ENCODE results near the gene EIF3D. TPM values are rescaled to one million over a fixed set of nuclear protein-coding genes. Genes with fewer than 3 reads are reported as not detected.
"Not testable (repeated sequence)": the region's sequence is repeated elsewhere in the genome, so short reads cannot be mapped to it uniquely, and the experiment has no call there.

EIF3D gene
- total RNA-seq, 1 donor from 2014 or later: 164 TPM

- peaks cover 28% of the 10 kb centered on the region for H3K27me3 Mint-ChIP-seq
- no peak for TF ChIP-seq CTCF (IDR thresholded peaks at IDR 0.05; ENCODE audit: unreplicated experiment)
- H3K27ac Mint-ChIP-seq: no peak overlapping the region
- H3K9me3 Mint-ChIP-seq (ENCODE audit: low read depth): no peaks in the 10 kb centered on the region
- no peak overlapping the region for H3K4me3 Mint-ChIP-seq (ENCODE audit: low read depth)
- no peak for DNase-seq (ENCODE audit: low spot score, unreplicated experiment)
- peaks cover 1% of the 10 kb centered on the region for H3K4me1 Mint-ChIP-seq (ENCODE audit: low read depth)
- no peaks in the 10 kb centered on the region for H3K36me3 Mint-ChIP-seq (ENCODE audit: insufficient read depth)
These were observed 15.2 kb upstream of the EIF3D start for GRCh38 chr22:36544107-36544620.

- Mint-ChIP-seq H3K27ac (no peak overlapping the region), H3K4me3 (ENCODE audit: low read depth) (no peak overlapping the region), H3K27me3 (peaks cover 19% of the 10 kb centered on the region), H3K4me1 (ENCODE audit: low read depth) (peaks cover 1% of the 10 kb centered on the region), H3K36me3 (ENCODE audit: insufficient read depth) (no peaks in the 10 kb centered on the region), H3K9me3 (ENCODE audit: low read depth) (no peaks in the 10 kb centered on the region)
- no peak for TF ChIP-seq CTCF (IDR thresholded peaks at IDR 0.05; ENCODE audit: unreplicated experiment)
- DNase-seq (ENCODE audit: low spot score, unreplicated experiment): no peak
These were observed 13.0 kb upstream of the EIF3D start for GRCh38 chr22:36541831-36542411.

GRCh38 chr22:36540867-36541642, 12.1 kb upstream of the EIF3D start:
- Mint-ChIP-seq H3K27me3 (peaks cover 12% of the 10 kb centered on the region), H3K4me1 (ENCODE audit: low read depth) (no peaks in the 10 kb centered on the region), H3K4me3 (ENCODE audit: low read depth) (no peak overlapping the region), H3K36me3 (ENCODE audit: insufficient read depth) (no peaks in the 10 kb centered on the region), H3K27ac (no peak overlapping the region), H3K9me3 (ENCODE audit: low read depth) (no peaks in the 10 kb centered on the region)
- no peak for TF ChIP-seq CTCF (IDR thresholded peaks at IDR 0.05; ENCODE audit: unreplicated experiment)
- no peak for DNase-seq (ENCODE audit: low spot score, unreplicated experiment)

- H3K9me3 Mint-ChIP-seq (ENCODE audit: low read depth): no peaks in the 10 kb centered on the region
- no peaks in the 10 kb centered on the region for H3K36me3 Mint-ChIP-seq (ENCODE audit: insufficient read depth)
- H3K4me3 Mint-ChIP-seq (ENCODE audit: low read depth): no peak overlapping the region
- no peak for TF ChIP-seq CTCF (IDR thresholded peaks at IDR 0.05; ENCODE audit: unreplicated experiment)
- peaks cover 6% of the 10 kb centered on the region for H3K27me3 Mint-ChIP-seq
- no peak for DNase-seq (ENCODE audit: low spot score, unreplicated experiment)
- no peaks in the 10 kb centered on the region for H3K4me1 Mint-ChIP-seq (ENCODE audit: low read depth)
- no peak overlapping the region for H3K27ac Mint-ChIP-seq
These were observed 9.6 kb upstream of the EIF3D start for GRCh38 chr22:36538529-36538928.

GRCh38 chr22:36536717-36537116, 7.8 kb upstream of the EIF3D start:
- H3K4me1 Mint-ChIP-seq (ENCODE audit: low read depth): no peaks in the 10 kb centered on the region
- no peak for TF ChIP-seq CTCF (IDR thresholded peaks at IDR 0.05; ENCODE audit: unreplicated experiment)
- peaks cover 3% of the 10 kb centered on the region for H3K9me3 Mint-ChIP-seq (ENCODE audit: low read depth)
- no peaks in the 10 kb centered on the region for H3K36me3 Mint-ChIP-seq (ENCODE audit: insufficient read depth)
- H3K4me3 Mint-ChIP-seq (ENCODE audit: low read depth): no peak overlapping the region
- peaks cover 6% of the 10 kb centered on the region for H3K27me3 Mint-ChIP-seq
- DNase-seq (ENCODE audit: low spot score, unreplicated experiment): no peak
- no peak overlapping the region for H3K27ac Mint-ChIP-seq

- not testable (repeated sequence) for H3K27ac Mint-ChIP-seq; H3K4me3 Mint-ChIP-seq (ENCODE audit: low read depth); H3K27me3 Mint-ChIP-seq; DNase-seq (ENCODE audit: low spot score, unreplicated experiment); H3K4me1 Mint-ChIP-seq (ENCODE audit: low read depth); H3K9me3 Mint-ChIP-seq (ENCODE audit: low read depth); H3K36me3 Mint-ChIP-seq (ENCODE audit: insufficient read depth)
These were observed 4.4 kb upstream of the EIF3D start for GRCh38 chr22:36533320-36533719.

Measured in progenitor cell of endocrine pancreas (in vitro differentiated cells).